ENCODE results near the gene EEF1AKMT2. TPM values are rescaled to one million over a fixed set of nuclear protein-coding genes. Genes with fewer than 3 reads are reported as not detected.
"Not testable (repeated sequence)": the region's sequence is repeated elsewhere in the genome, so short reads cannot be mapped to it uniquely, and the experiment has no call there.

Gene EEF1AKMT2
- total RNA-seq, 1 donor, result 19.9 TPM

DNA sequence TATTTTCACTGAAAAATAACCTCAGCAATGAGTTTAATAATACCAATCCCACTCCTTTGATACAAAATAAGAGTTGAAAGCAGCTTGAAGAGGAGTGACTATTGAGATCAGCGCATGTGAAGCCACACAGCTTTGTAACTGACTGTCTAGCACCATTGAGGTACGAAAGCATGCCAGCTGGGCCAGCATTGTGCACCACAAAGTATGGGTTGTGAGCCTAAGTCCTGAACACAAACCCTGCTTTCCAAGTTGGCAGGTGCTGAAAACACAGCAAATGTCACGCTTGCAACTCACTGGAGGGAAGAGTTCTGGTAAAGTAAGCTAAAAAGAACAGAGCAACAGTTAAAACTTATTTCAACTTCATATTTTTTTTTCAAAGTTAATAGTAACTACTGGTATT lies 43.5 kb downstream of the EEF1AKMT2 start:
- no peak for DNase-seq (ENCODE audit: low read depth)

GRCh38 chr10:124747745-124748144 lies 43.9 kb downstream of the EEF1AKMT2 start:
- TF ChIP-seq, protein P1, sequence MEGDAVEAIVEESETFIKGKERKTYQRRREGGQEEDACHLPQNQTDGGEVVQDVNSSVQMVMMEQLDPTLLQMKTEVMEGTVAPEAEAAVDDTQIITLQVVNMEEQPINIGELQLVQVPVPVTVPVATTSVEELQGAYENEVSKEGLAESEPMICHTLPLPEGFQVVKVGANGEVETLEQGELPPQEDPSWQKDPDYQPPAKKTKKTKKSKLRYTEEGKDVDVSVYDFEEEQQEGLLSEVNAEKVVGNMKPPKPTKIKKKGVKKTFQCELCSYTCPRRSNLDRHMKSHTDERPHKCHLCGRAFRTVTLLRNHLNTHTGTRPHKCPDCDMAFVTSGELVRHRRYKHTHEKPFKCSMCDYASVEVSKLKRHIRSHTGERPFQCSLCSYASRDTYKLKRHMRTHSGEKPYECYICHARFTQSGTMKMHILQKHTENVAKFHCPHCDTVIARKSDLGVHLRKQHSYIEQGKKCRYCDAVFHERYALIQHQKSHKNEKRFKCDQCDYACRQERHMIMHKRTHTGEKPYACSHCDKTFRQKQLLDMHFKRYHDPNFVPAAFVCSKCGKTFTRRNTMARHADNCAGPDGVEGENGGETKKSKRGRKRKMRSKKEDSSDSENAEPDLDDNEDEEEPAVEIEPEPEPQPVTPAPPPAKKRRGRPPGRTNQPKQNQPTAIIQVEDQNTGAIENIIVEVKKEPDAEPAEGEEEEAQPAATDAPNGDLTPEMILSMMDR (IDR thresholded peaks at IDR 0.05; ENCODE audit: insufficient read depth, low read depth, low read length), result no peak
- no peak for DNase-seq (ENCODE audit: low read depth)
- no peak overlapping the region for H3K4me3 ChIP-seq (ENCODE audit: low read depth, low read length)

More for the DNA sequence above, 43.5 kb downstream of the EEF1AKMT2 start:
- no peak overlapping the region for H3K4me3 ChIP-seq (ENCODE audit: low read depth, low read length)
- TF ChIP-seq, protein P1 (IDR thresholded peaks at IDR 0.05; ENCODE audit: insufficient read depth, low read depth, low read length), result no peak

DNA sequence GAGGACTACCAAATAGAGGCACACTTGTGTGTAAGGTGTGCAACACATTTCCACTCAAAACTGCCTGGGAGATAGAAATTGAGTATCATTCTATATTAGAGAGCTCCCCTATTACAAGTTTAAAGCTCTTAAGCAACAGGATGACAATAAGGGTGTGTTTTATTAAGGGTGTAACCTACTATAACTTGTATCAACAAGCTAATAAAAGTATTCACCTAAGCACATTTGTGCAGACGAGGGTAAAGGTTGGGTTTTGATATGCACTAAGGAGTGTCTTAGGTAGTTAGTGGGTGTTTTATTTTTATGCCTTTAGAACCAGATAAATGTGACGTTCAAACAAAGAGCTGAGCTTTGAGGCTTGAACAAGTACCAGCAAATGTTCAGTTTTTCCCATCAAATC lies 44.7 kb downstream of the EEF1AKMT2 start:
- DNase-seq (ENCODE audit: low read depth), result no peak
- no peak overlapping the region for H3K4me3 ChIP-seq (ENCODE audit: low read depth, low read length)
- TF ChIP-seq, protein P1 (IDR thresholded peaks at IDR 0.05; ENCODE audit: insufficient read depth, low read depth, low read length), result no peak

DNA sequence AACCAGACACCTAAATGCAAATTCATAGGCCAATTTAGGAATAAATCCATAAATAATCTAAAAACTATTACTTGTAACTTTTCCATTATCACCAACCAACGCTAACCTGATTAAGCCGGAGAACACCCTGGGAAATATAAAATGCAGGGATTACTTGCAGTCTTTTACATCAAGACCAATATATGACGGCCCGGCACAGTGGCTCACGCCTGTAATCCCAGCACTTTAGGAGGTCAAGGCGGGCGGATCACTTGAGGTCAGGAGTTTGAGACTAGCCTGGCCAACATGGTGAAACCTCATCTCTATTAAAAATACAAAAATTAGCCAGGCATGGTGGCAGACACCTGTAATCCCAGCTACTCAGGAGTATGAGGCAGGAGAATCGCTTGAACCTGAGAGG lies 45.2 kb downstream of the EEF1AKMT2 start:
- not testable (repeated sequence) for DNase-seq (ENCODE audit: low read depth)

DNA sequence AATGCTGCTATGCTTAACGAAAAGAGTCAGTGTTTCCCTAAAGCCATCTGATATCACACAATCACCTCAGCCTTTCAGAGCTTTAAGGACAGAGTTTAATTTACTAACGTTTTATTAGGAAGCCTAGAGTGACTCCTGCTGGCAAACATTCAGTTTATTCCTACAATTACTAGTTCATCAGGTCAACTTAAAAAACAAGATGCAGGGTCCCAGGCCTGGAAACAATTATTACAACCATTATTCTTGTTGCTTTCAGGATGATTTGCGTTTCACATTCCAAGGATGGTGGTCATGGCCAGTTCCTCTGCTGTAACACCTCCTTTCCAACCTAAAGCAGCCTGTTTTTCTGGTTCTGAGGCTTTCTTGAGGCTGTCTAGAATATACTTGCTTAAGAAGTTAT lies 46.0 kb downstream of the EEF1AKMT2 start:
- TF ChIP-seq, protein P1 (IDR thresholded peaks at IDR 0.05; ENCODE audit: insufficient read depth, low read depth, low read length), result peak; percentile 49
- no peak overlapping the region for H3K4me3 ChIP-seq (ENCODE audit: low read depth, low read length)
- DNase-seq (ENCODE audit: low read depth), result peak; percentile 79

More for the DNA sequence above, 45.2 kb downstream of the EEF1AKMT2 start:
- H3K4me3 ChIP-seq (ENCODE audit: low read depth, low read length), result not testable (repeated sequence)

DNA sequence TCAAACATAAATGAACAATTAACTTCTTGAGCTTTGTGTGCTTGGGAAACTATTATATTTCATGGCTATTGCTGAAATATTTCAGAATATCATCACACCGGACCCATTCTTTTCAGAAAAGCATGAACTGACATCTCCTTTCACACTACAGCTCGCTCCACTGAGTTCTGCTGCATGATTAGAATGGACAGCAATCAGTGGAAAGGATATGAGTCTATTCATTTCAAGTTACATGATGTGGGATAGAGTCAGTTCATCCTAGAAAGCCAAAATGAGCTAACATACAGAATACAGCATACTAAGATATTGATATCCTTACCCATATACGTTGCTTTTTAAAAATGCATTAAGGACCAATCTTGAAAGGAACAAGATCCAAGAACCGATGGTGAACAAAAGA lies 46.4 kb downstream of the EEF1AKMT2 start:
- no peak for DNase-seq (ENCODE audit: low read depth)
- TF ChIP-seq, protein P1 (IDR thresholded peaks at IDR 0.05; ENCODE audit: insufficient read depth, low read depth, low read length), result no peak
- no peak overlapping the region for H3K4me3 ChIP-seq (ENCODE audit: low read depth, low read length)

DNA sequence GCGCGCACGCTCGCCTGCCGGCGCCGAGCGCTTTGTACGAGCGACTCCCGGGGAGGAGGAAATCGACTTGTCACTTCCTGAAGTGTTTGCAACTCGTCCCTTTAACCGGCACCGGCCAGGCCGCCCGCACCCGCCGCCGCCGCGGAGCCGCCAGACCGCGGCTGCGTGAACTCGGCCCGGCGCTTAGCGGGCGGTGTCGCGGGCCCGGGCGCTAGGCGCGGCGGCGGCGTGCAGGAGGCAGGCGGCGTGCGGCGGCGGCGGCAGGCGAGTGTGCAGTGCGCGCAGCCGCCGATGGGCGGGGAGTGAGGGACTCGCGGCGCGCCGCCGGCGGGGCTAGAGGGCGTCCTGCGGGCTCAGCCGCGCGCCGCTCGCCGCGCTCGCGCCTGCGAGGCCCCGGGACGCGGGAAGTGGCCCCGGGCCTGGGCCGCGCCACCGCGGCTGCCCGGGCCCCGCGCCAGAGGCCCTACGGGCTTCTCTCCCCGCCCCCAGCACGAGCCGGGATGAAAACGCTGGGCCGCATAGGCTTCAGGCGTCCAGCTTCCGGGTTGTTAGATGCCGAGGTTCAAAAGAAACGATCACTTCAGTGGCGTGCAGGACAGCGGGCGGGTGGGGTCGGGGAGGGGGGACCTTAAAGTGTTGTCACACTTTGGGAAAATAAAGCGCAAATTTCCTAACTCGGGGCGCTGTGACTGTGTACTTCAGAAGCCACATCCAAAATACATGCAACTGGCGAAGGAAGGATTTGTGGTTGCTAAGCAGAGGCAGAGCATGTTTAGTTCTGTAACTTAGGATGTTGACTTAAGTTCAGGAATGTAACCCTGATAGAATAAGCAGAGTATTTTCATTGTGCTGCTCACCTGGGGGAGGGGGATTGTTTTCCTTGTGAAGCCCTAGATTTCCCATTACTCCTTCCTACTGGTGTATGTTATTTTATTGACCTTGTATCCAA lies 47.3 kb downstream of the EEF1AKMT2 start, which contains the start of gene FAM53B:
FAM53B (minus strand) TSS at position 277 of the 949 bp plus-strand sequence. CDS start 37,665 bp downstream, outside the sequence.
- peak within 1 kb of the TSS; percentile 77 for H3K4me3 ChIP-seq (ENCODE audit: low read depth, low read length)
- peak; percentile 76 for DNase-seq (ENCODE audit: low read depth)
- TF ChIP-seq, protein P1 (IDR thresholded peaks at IDR 0.05; ENCODE audit: insufficient read depth, low read depth, low read length), result no peak
